GM18517 (cell line): Measurements from ENCODE around the gene DHDH.

Source experiments
- ATAC-seq: cut with Tn5 transposase; IDR thresholded peaks from one replicate; pipeline ENCODE4 v1.9.1; 2021; ENCODE audit warnings: mild to moderate bottlenecking, moderate library complexity; ENCODE audit not compliant: unreplicated experiment

The DHDH gene

DNA sequence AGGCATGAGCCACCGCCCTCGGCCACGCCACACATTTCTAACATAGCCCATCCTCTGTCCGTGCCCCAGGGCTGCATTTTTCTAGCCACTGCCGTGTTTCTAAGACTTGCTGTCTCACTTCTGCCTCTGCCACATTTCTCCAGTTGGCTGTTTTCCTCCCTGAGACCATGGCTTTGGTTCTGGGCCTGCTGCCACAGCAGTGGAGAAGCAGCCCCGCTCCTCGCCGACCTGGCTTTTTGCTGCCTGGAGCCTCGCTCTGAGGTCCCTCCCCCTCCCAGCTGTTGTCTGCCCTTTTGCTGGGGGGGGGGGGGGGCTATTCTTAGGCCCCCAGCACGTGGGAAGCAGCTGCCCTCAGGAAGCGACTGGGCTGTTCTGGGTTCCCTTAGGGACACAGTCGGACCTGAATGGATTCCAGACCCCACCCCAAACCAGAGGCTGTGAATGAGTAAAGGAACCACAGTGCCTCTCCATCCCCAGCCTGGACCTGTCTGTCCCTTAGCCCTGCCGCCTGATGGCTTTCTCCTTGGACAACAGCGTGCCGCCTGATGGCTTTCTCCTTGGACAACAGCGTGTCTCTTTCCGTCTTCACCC lies 56.3 kb downstream of the DHDH start:
- no peak for ATAC-seq

DNA sequence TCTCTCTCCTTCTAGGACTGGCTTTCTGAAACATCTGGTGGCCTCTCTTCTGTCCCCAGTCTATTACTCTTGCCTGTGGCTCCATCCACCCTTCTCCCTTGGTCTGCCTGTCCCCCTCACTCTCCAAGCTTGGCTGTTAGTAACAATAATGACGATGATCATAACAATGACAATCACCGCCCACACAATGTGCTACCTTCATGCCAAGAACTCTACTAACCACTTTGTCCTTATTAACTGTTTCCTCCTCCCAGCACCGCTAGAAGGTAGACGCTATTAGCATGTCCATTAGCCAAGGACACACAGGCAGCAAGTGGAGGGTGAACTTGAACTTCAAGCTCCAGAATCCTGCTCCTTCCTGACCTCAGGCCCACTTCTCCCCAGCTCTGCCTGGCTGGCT lies 56.9 kb downstream of the DHDH start:
- ATAC-seq, result no peak

DNA sequence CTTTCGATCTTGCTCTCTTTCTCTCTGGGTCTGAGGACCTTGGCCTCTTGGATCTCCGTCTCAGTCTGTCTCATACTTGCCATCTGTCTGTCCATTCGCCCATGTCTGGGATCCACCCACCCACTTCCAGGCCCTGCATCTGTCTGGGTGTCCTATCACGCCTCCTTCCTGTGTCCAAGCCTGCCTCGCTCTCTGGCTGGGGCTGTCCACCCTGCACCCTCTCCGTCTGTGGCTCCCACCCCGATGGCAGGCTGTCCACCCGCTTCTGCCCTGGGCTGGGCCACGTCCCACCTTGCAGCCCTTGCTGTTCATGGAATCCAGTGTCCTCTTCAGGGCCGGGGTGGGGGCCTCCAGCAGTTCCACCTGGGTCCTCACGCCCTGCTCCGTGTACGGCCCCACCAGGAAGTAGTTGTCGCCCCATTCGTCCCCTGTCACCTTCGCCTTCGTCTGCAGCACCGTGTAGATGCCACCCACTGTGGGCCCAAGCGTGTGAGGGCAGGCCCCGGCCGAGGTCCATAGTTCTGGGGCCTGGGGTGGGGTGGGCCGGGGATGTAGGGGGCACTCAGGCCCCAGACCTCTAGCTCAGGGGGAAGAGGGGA lies 57.6 kb downstream of the DHDH start:
- ATAC-seq, result no peak

- no peak for ATAC-seq
Observed at GRCh38 chr19:48991873-48992580, 58.5 kb downstream of the DHDH start.

DNA sequence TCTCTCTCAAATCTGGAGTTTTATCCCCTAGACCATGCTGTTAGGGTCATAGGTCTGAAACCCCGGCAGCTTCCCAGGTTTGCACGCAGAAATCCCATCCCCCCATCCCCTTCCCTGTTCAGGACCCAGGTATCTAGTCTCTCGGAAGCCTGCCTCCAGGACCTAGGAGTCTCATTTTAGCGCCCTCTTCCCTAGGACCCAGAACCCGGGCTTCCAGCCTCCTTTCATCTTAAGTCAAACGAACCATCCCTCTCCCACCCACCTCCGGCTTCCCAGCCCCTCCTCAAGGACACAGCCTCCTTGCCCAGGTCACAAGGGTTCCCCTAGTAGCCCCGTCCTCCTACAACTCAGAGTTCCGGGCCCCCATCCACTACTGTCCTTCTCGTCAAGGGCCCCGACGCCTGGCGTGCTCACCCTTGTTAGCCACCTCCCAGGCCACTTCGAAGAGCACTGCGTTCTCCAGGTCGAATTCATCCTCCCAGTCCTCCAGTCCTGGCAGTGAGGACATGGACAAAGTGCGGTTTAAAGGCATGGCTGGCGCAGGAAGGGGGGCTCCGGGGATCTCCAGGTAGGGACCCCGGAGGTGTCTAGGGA lies 59.2 kb downstream of the DHDH start:
- no peak for ATAC-seq

DNA sequence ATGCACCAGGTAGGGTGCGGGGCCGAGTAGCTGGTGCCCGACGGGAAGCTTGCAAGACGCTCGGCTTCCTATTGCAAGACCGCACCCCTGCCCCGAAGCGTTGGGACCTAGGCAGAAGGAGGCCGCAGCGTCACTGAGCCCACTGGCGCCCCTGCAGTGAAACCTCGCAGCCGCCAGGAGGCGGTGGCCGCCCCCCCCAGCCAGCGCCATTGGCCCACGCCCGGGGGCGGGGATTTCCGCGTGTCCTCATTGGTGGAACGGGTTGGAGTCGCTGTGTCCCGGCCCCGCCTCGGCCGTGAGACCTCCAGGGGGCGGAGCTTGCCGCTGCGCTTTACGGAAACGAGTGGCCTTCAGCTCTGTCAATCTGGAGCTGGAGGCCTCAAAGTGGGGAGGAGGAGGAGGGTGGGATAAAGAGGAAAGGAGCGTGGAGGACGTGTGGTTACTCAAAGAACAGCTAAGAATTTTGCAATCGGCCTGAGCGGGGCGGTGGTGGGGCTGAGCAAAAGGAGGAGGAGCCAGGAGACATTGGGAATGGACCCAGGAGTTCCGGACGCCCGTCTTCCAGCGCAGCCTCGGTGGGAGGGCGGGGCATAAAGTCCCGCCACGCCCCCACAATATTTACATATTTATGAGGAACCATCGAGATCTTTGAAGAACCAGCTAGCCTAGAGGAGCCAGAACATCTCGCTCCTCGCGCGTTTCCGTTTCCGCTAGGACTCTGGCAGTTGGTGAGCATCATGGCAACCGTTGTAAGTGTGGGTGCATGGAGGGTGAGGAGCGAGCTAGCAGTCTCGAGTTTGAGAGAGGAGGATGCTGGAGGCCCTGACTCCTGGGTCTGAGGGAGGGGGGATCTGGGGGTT lies 59.9 kb downstream of the DHDH start, which contains the start of the genes GYS1 and RUVBL2:
Gene GYS1 (minus strand): TSS at position 135 of the 860 bp plus-strand sequence. CDS start 197 bp downstream, outside the sequence.
Gene RUVBL2 (plus strand): TSS at position 713 of the 860 bp plus-strand sequence. CDS start 25 bp downstream, at position 738.
- ATAC-seq, result peak; percentile 87

DNA sequence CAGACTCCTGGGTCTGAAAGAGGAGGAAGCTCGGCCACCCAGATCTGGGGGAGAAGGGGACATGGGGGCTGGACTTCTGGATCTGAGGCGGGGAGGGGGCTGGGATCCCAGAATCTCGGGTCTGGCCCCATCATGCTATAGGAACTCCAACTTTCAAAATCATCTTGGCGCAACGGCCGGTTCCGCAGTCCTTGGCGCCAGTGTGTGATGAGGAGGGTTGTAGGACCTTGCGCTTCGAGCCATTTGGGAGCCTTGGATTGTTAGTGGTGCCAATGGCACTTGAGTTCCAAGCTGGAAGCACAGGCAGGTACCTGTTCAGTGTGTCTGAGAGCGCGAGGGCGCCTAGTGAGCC lies 60.5 kb downstream of the DHDH start:
- no peak for ATAC-seq
